Neutrophil (primary cell): ENCODE measurements around the gene TLNRD1.

ENCODE experiments used
- H3K27ac ChIP-seq: fragments of 200-600 bp; sonication (generic); 2 replicates; pipeline ENCODE4 v1.5.1; 2016; ENCODE audit warnings: mild to moderate bottlenecking, moderate library complexity
- H3K27me3 ChIP-seq: fragments of 200-600 bp; sonication (generic); 2 replicates; pipeline ENCODE4 v1.6.0; 2016; ENCODE audit warnings: mild to moderate bottlenecking
- H3K36me3 ChIP-seq: fragments of 200-600 bp; sonication (generic); 2 replicates; pipeline ENCODE4 v1.5.1; 2017
- H3K4me1 ChIP-seq, 2 experiments: fragments of 200-600 bp in 1 of 2; sonication (generic) in 1 of 2; 1 replicate in 1 of 2; 2 replicates in 1 of 2; pipeline versions ENCODE4 v1.5.1 to v1.6.1; 2013 to 2016; ENCODE audit warnings: low read depth in 1 of 2, low read length in 1 of 2, mild to moderate bottlenecking in 1 of 2, moderate library complexity in 1 of 2; ENCODE audit not compliant: control insufficient read depth in 1 of 2, insufficient read depth in 1 of 2
- H3K4me3 ChIP-seq, 2 experiments: fragments of 200-600 bp in 1 of 2; sonication (generic) in 1 of 2; 1 replicate in 1 of 2; 2 replicates in 1 of 2; pipeline ENCODE4 v1.5.1; 2013 to 2016; ENCODE audit warnings: low read depth in 1 of 2, low read length in 1 of 2, mild to moderate bottlenecking in 1 of 2, moderate library complexity in 1 of 2
- H3K9me3 ChIP-seq: fragments of 200-600 bp; sonication (generic); 2 replicates; pipeline ENCODE4 v1.5.1; 2016
- CTCF ChIP-seq: fragments of 200-600 bp; sonication (generic); IDR thresholded peaks from 2 replicates; pipeline ENCODE4 v1.5.1; 2016; ENCODE audit warnings: antibody characterized with exemption

TLNRD1 gene

GRCh38 chr15:81031203-81031602, 30.5 kb downstream of the TLNRD1 start:
- Histone ChIP-seq H3K4me1 (peaks cover 13 to 15% of the 10 kb centered on the region in 2 experiments), H3K4me3 (no peak overlapping the region), H3K9me3 (no peaks in the 10 kb centered on the region), H3K36me3 (no peaks in the 10 kb centered on the region), H3K27ac (no peak overlapping the region), H3K27me3 (peaks cover 4% of the 10 kb centered on the region)
- no peak for TF ChIP-seq CTCF

GRCh38 chr15:81032355-81032754, 31.6 kb downstream of the TLNRD1 start:
- no peak overlapping the region for H3K27ac ChIP-seq
- H3K9me3 ChIP-seq = no peaks in the 10 kb centered on the region
- no peaks in the 10 kb centered on the region for H3K36me3 ChIP-seq
- peaks cover 13 to 15% of the 10 kb centered on the region in 2 experiments for H3K4me1 ChIP-seq
- TF ChIP-seq CTCF = no peak
- H3K27me3 ChIP-seq = peaks cover 4% of the 10 kb centered on the region
- H3K4me3 ChIP-seq = no peak overlapping the region

- no peak for TF ChIP-seq CTCF
- no peak overlapping the region for H3K4me3 ChIP-seq
- H3K36me3 ChIP-seq = no peaks in the 10 kb centered on the region
- peaks cover 13 to 15% of the 10 kb centered on the region in 2 experiments for H3K4me1 ChIP-seq
- H3K27me3 ChIP-seq = peaks cover 4% of the 10 kb centered on the region
- H3K27ac ChIP-seq = no peak overlapping the region
- H3K9me3 ChIP-seq = no peaks in the 10 kb centered on the region
Observed at GRCh38 chr15:81032818-81033217, 32.1 kb downstream of the TLNRD1 start.

GRCh38 chr15:81033508-81033907, 32.8 kb downstream of the TLNRD1 start:
- no peak overlapping the region for H3K27ac ChIP-seq
- H3K9me3 ChIP-seq = no peaks in the 10 kb centered on the region
- TF ChIP-seq CTCF = no peak
- H3K36me3 ChIP-seq = no peaks in the 10 kb centered on the region
- peaks cover 4% of the 10 kb centered on the region for H3K27me3 ChIP-seq
- no peak overlapping the region for H3K4me3 ChIP-seq
- H3K4me1 ChIP-seq = peaks cover 13 to 15% of the 10 kb centered on the region in 2 experiments

GRCh38 chr15:81037952-81038743, 37.4 kb downstream of the TLNRD1 start:
- H3K27ac ChIP-seq = no peak overlapping the region
- no peak overlapping the region for H3K4me3 ChIP-seq
- no peak for TF ChIP-seq CTCF

More at GRCh38 chr15:81037952-81038743, 37.4 kb downstream of the TLNRD1 start:
- Histone ChIP-seq H3K27me3 (no peaks in the 10 kb centered on the region), H3K9me3 (no peaks in the 10 kb centered on the region), H3K36me3 (no peaks in the 10 kb centered on the region), H3K4me1 (no peaks in the 10 kb centered on the region)
